Duodenal mucosa (tissue), 2 donors: Measurements from ENCODE around the gene ELAVL3.
"Not testable (repeated sequence)": the region's sequence is repeated elsewhere in the genome, so short reads cannot be mapped to it uniquely, and the experiment has no call there.

ENCODE experiments used
- H3K27ac ChIP-seq: one replicate; pipeline ENCODE4 v1.7.0; 2013; ENCODE audit warnings: low read depth, low read length
- H3K27me3 ChIP-seq, 2 donors: one replicate each; pipeline ENCODE4 v1.7.0; 2013; ENCODE audit warnings: low read length in 2 of 2, control low read depth in 1 of 2; ENCODE audit not compliant: insufficient read depth in 2 of 2, control insufficient read depth in 1 of 2
- H3K36me3 ChIP-seq, 2 donors: one replicate each; pipeline ENCODE4 v1.7.0; 2013; ENCODE audit warnings: low read length in 2 of 2, control low read depth in 1 of 2; ENCODE audit not compliant: insufficient read depth in 2 of 2, control insufficient read depth in 1 of 2
- H3K4me1 ChIP-seq, 2 donors: one replicate each; pipeline ENCODE4 v1.7.0; 2013; ENCODE audit warnings: low read length in 2 of 2, control low read depth in 1 of 2; ENCODE audit not compliant: insufficient read depth in 2 of 2, control insufficient read depth in 1 of 2
- H3K4me3 ChIP-seq, 2 donors: one replicate each; pipeline ENCODE4 v1.7.0; 2013; ENCODE audit warnings: low read length in 2 of 2, low read depth in 1 of 2
- H3K9ac ChIP-seq, 2 donors: one replicate each; pipeline ENCODE4 v1.7.0; 2013; ENCODE audit warnings: low read length in 2 of 2, low read depth in 1 of 2
- H3K9me3 ChIP-seq, 2 donors: one replicate each; pipeline ENCODE4 v1.7.0; 2013; ENCODE audit warnings: low read length in 2 of 2, control low read depth in 1 of 2; ENCODE audit not compliant: control insufficient read depth in 1 of 2

ELAVL3 gene

DNA sequence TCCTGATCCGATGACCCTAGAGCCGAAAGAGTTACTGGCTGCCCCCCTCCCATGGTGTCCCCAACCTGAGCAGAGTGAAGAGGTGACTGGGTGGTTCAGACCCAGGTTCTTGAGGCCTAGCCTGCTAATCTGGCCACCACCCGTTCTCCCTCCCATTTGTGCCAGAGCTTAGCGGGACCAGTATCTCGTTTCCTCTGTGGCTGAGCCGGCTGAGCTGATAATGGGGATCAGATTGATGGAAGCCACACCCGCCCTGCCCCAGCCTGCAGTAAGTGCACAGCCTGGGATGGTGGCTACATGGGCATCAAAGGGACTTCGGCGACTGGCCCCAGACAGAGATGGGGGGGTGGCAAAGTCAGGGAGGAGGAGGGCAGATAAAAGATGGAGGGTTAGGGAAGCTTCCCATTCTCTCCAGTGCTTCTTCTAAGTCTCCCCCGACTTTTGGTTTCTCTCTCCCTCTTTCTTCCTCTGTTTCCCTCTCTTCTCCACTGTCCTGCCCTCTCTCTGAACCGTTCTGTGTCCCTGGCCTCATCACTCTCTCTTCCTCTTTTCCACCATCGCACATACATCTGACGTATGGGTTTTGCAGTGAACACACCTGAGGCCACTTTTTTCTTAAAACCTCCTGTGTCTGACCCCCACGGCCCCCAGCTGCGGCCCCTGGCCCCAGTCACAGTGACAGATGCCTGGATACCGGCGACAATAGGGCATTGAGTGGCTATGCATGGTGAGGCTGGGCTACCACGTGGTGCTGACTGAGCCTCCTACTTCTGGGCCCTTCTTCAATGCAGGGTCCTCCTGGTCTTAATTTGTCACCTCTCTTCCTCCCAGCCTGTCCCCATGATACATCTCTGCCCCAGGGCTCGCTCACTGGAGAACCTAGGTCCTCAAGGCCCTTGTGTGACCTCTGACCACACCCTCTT is 2.4 kb downstream of the ELAVL3 start:
- Histone ChIP-seq H3K9me3 (no peaks in the 10 kb centered on the region), H3K4me3 (no peak overlapping the region), H3K36me3 (no peaks in the 10 kb centered on the region), H3K27me3 (peaks cover 22 to 28% of the 10 kb centered on the region in 2 donors), H3K4me1 (peaks cover 4 to 8% of the 10 kb centered on the region in 2 donors), H3K9ac (no peak overlapping the region), H3K27ac (no peak overlapping the region)

DNA sequence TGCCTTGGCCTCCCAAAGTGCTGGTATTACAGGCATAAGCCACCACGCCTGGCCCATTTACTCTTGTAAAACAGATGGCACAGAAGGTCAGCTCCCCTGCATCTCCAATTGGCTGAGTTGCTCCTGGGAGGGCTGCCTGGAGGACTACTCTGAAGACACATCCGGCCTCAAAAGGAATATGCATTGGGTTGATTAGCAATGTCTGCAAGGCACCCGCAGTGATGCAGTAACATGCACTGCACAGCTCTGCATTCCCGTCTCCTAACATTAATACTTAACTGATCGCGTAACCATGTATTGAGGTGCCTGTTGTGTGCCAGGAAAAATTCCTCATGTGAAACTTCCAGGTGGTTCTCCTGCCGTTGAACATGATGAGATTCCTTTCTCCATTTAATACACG is 5.0 kb downstream of the ELAVL3 start:
- Histone ChIP-seq H3K27ac (no peak overlapping the region), H3K36me3 (no peaks in the 10 kb centered on the region), H3K4me3 (no peak overlapping the region), H3K9ac (no peak overlapping the region), H3K4me1 (no peaks in the 10 kb centered on the region), H3K9me3 (no peaks in the 10 kb centered on the region), H3K27me3 (peaks cover 4 to 7% of the 10 kb centered on the region in 2 donors)

DNA sequence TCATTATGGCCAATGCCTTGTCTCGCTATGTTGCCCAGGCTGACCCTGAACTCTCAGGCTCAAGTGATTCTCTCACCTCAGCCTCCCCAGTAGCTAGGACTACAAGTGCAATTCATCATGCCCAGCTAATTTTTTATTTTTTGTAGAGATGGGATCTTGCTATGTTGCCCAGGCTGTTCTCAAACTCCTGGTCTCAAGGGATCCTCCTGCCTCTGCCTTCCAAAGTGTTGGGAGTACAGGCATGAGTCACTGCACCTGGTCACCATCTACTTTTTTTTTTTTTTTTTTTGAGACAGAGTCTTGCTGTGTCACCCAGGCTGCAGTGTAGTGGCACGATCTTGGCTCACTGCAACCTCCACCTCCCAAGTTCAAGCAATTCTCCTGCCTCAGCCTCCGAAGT is 5.5 kb downstream of the ELAVL3 start:
- not testable (repeated sequence) for H3K4me3 ChIP-seq, H3K9ac ChIP-seq, H3K27ac ChIP-seq, H3K36me3 ChIP-seq, H3K9me3 ChIP-seq, H3K4me1 ChIP-seq, H3K27me3 ChIP-seq

DNA sequence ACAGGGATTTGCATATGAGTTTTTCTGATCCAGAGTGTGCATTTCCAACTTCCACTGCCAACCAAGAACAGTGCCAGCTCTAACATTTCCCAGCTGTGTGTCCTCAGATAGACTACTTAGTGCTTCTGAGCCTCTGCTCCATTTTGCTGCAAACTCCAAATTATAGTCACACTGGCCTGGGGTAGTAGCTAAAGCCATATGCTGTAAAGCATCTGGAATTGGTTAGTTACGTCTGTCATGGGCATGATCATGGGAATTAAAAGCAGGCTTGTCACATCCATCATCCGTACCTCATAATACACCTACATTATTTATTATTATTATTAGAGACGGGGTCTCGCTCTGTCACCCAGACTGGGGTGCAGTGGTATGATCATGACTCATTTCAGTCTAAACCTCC is 7.1 kb downstream of the ELAVL3 start:
- Histone ChIP-seq H3K4me1 (no peaks in the 10 kb centered on the region), H3K36me3 (no peaks in the 10 kb centered on the region), H3K9ac (no peak overlapping the region), H3K27ac (no peak overlapping the region), H3K4me3 (no peak overlapping the region), H3K27me3 (peaks cover 2 to 4% of the 10 kb centered on the region in 2 donors), H3K9me3 (no peaks in the 10 kb centered on the region)

DNA sequence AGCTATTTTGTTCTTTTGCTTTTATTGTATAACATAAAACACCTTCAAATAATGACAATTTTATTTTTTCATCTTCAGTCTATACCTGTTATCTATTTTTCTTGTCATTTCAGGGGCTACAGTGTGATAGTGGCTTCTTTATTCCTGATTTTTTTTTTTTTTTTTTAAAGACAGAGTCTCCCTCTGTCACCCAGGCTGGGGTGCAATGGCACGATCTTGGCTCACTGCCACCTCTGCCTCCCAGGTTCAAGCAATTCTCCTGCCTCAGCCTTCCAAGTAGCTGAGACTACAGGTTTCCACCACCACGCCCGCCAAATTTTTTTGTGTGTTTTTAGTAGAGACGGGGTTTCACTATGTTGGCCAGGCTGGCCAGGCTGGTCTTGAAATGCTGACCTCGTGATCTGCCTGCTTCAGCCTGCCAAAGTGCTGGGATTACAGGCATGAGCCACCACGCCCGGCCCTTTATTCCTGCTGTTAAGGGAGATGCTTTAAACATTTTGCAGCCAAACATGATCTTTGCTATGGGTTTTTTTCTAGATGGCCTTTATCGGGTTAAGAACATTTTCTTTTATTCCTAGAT is 12.5 kb downstream of the ELAVL3 start:
- not testable (repeated sequence) for H3K36me3 ChIP-seq, H3K9ac ChIP-seq, H3K4me1 ChIP-seq, H3K27ac ChIP-seq, H3K4me3 ChIP-seq, H3K27me3 ChIP-seq, H3K9me3 ChIP-seq

DNA sequence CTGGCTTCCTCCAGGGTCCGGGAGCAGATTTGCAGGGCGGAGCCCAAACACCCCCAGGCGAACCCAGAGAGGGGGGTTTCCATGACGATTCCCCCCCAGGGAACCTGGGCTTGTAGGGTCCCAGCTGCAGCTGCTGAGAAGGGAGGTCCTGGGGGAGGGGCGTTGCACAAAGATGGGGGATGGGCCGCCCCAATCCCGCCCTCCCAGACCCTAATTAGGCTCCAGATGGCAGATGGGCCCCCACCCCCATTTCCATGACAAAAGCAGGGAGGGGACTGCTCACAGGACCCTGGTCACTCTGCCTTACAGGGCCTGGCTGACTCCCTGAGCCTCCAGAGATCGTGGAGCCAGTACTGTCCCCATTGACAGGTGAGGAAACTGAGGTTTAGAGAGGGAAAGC is 15.2 kb downstream of the ELAVL3 start:
- H3K27me3 ChIP-seq: peaks cover 0 to 8% of the 10 kb centered on the region in 2 donors
- H3K27ac ChIP-seq: no peak overlapping the region
- H3K9me3 ChIP-seq: no peaks in the 10 kb centered on the region
- H3K4me1 ChIP-seq: no peaks in the 10 kb centered on the region
- no peak overlapping the region for H3K4me3 ChIP-seq
- H3K9ac ChIP-seq: no peak overlapping the region
- H3K36me3 ChIP-seq: no peaks in the 10 kb centered on the region

DNA sequence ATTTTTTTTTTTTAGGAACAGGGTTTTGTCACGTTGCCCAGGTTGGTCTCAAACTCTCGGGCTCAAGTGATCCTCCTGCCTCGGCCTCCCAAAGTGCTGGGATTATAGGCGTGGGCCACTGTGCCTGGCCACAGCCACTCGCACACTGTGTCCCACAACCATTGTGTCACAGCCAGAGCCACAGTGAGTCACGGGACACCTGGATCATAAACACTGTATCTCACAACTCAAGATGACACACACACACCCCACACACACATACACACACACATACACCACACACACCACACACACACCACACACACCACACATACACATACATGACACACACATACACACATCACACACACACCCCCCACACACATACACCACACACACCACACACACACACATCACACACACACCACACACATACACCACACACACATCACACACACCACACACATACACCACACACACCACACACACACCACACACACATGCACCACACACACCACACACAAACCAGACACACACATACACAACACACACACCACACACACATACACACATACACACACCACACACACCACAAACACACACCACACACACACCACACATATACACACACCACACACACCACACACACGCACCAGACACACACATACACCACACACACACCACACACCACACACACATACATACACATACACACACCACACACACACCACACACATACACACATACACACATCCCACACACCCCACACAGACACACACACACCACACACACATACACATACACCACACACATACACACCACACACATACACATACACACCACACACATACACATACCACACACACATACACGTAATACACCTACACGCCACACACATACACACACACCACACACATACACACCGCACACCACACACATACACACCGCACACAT is 16.2 kb downstream of the ELAVL3 start:
- Histone ChIP-seq H3K9me3 (no peaks in the 10 kb centered on the region), H3K4me1 (no peaks in the 10 kb centered on the region), H3K27ac (no peak overlapping the region), H3K9ac (no peak overlapping the region), H3K27me3 (peaks cover 0 to 8% of the 10 kb centered on the region in 2 donors), H3K36me3 (no peaks in the 10 kb centered on the region), H3K4me3 (no peak overlapping the region)

DNA sequence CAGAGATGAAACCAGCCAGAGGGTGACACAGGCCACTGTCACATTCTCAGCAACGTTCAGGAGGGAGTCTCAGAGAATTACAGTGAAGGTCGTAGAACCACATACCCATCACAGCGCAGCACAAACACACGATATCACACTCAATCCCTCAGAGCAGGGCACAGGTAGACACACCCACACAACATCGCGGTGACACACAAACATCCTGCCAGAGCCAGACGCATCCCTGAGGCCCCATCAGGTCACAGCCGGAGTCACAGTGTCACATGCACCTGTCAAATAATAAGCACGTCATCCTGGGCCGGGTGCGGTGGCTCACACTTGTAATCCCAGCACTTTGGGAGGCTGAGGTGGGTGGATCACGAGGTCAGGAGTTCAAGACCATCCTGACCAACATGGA is 17.5 kb downstream of the ELAVL3 start:
- no peak overlapping the region for H3K4me3 ChIP-seq
- H3K27ac ChIP-seq: no peak overlapping the region
- H3K36me3 ChIP-seq: no peaks in the 10 kb centered on the region
- H3K27me3 ChIP-seq: peaks cover 0 to 8% of the 10 kb centered on the region in 2 donors
- no peaks in the 10 kb centered on the region for H3K9me3 ChIP-seq
- H3K9ac ChIP-seq: no peak overlapping the region
- no peaks in the 10 kb centered on the region for H3K4me1 ChIP-seq

DNA sequence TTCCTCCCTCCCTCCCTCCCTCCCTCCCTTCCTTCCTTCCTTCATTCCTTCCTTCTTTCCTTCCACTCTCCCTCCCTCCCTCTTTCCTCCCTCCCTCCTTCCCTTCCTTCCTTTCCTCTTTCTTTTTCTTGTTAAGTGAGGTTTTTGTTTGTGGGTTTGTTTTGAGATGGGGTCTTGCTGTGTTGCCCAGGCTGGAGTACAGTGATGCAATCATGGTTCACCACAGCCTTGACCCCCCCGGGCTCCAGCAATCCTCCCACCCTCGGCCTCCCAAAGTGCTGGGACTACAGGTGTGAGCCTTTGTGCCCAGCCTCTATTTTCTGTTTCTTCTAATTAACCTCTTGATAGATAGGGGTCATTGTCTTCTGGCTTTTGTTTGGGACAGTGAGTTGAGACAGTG is 19.4 kb downstream of the ELAVL3 start:
- H3K36me3 ChIP-seq: no peaks in the 10 kb centered on the region
- H3K9ac ChIP-seq: no peak overlapping the region
- no peaks in the 10 kb centered on the region for H3K4me1 ChIP-seq
- H3K4me3 ChIP-seq: no peak overlapping the region
- peaks cover 0 to 8% of the 10 kb centered on the region in 2 donors for H3K27me3 ChIP-seq
- no peak overlapping the region for H3K27ac ChIP-seq
- H3K9me3 ChIP-seq: no peaks in the 10 kb centered on the region

DNA sequence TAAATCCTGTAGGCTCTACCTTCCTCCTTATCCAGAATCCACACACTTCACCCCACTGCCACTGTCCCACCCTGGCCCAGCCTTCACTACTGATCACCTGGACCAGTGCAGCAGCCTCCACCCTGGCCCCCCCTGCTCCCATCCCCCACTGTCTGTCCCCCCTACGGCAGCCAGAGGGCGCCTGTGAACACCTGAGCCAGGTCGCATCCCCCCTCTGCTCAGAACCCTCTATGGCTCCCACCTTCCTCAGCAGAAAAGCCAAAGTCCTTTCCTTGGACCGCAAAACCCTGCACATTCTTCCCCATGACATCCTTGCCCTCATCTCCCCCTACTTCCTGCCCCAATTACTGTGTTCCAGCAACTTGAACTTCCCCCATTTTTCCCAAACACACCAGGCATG is 20.6 kb downstream of the ELAVL3 start:
- no peak overlapping the region for H3K27ac ChIP-seq
- H3K4me3 ChIP-seq: no peak overlapping the region
- H3K36me3 ChIP-seq: no peaks in the 10 kb centered on the region
- H3K4me1 ChIP-seq: no peaks in the 10 kb centered on the region
- no peak overlapping the region for H3K9ac ChIP-seq
- H3K27me3 ChIP-seq: peaks cover 0 to 7% of the 10 kb centered on the region in 2 donors
- H3K9me3 ChIP-seq: no peaks in the 10 kb centered on the region
